Endothelial cell (in vitro differentiated cells): ENCODE measurements around the gene DACT3. TPM values are rescaled to one million over a fixed set of nuclear protein-coding genes. Genes with fewer than 3 reads are reported as not detected.
A peak's percentile ranks its signal among the peaks of the same experiment; 100 is the strongest.

ENCODE experiments used
- DNase-seq: peaks from one replicate; pipeline ENCODE4 v3.0.0; 2021; ENCODE audit warnings: low spot score
- H3K27ac Mint-ChIP-seq: one replicate; pipeline ENCODE4 v1.8.0; 2021; ENCODE audit warnings: mixed read lengths, inconsistent platforms; ENCODE audit not compliant: unreplicated experiment
- H3K27me3 Mint-ChIP-seq: one replicate; pipeline ENCODE4 v1.8.0; 2021; ENCODE audit warnings: mild to moderate bottlenecking, moderate library complexity, mixed read lengths, inconsistent platforms; ENCODE audit not compliant: unreplicated experiment
- H3K36me3 Mint-ChIP-seq: one replicate; pipeline ENCODE4 v1.8.0; 2021; ENCODE audit warnings: mild to moderate bottlenecking, low read depth, mixed read lengths, inconsistent platforms; ENCODE audit not compliant: unreplicated experiment
- H3K4me1 Mint-ChIP-seq: one replicate; pipeline ENCODE4 v1.8.0; 2021; ENCODE audit warnings: mild to moderate bottlenecking, mixed read lengths, inconsistent platforms; ENCODE audit not compliant: unreplicated experiment
- H3K4me3 Mint-ChIP-seq: one replicate; pipeline ENCODE4 v1.8.0; 2021; ENCODE audit warnings: mild to moderate bottlenecking, mixed read lengths, inconsistent platforms; ENCODE audit not compliant: unreplicated experiment
- H3K9me3 Mint-ChIP-seq: one replicate; pipeline ENCODE4 v1.8.0; 2021; ENCODE audit warnings: mixed read lengths, inconsistent platforms; ENCODE audit not compliant: unreplicated experiment
- CTCF ChIP-seq: fragments of 200-600 bp; sonication (generic); IDR thresholded peaks from one replicate; pipeline ENCODE4 v1.5.0; 2021; ENCODE audit warnings: antibody characterized with exemption; ENCODE audit not compliant: unreplicated experiment
- total RNA-seq: library from RNA; stranded (reverse); fragmentation: NEBNext Ultra II Directional; extraction: Animal tissue kit (Norgen Biotek cat#: 25700); gene quantifications from one replicate; pipeline ENCODE4 v1.2.1, GENCODE V29; 2021; ENCODE audit not compliant: unreplicated experiment

Gene DACT3
- total RNA-seq, 1 donor from 2014 or later, result 1.1 TPM

DNA sequence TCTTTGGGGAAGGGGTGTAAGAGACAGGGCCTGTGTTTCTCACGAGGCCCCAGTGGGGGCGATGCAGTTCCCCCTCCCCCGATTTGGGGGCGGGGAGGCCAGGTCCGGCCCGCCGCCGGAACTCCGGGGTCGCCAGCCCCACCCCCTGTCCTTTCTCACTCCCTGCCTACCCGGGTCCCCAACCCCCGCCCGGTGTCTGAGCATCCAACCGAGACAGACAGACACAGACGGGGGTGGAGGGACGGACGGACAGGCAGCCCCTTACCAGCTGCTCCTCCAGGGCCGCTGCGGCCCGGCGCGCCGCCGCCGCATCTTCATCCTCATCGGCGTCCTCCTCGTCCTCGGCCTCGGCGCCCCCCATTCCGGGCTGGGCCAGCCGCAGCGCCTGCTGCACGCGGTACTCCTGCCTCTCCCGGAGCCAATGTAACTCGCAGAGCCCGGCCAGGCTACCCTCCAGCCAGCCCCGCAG, 397 bp downstream of the DACT3 start:
- DNase-seq, result no peak
- Mint-ChIP-seq H3K9me3 (no peaks in the 10 kb centered on the region), H3K27me3 (peaks cover 8% of the 10 kb centered on the region), H3K36me3 (no peaks in the 10 kb centered on the region), H3K27ac (no peak overlapping the region), H3K4me3 (no peak overlapping the region), H3K4me1 (peaks cover 11% of the 10 kb centered on the region)
- no peak for TF ChIP-seq CTCF

DNA sequence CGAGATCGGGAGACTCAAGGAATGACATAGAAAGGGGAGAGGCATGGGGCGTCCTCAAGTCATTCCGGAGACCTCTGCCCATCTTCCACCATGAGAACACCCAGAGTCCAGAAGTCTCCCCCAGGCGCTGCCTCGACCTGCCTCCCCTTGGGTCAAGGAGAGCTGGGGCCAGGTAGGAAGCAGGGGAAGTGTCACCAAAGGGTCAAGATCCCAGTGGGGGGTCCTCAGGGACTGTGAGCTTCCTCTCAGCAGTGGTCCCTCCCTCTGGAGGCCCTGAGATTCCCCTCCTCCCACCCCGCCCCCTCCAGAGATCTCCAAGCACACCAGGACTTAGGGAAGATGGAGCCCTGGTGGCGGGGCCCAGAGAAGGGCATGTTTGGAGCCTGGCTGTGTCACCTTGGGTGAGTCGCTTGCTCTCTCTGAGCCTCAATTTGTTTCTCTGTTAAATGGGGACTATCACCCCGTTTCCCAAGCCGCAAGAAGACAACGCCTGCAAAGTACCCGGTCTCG, 919 bp downstream of the DACT3 start:
- Mint-ChIP-seq H3K27me3 (peaks cover 11% of the 10 kb centered on the region), H3K4me3 (peak overlapping the region; percentile 68), H3K36me3 (no peaks in the 10 kb centered on the region), H3K4me1 (peaks cover 12% of the 10 kb centered on the region), H3K27ac (peak overlapping the region; percentile 44), H3K9me3 (no peaks in the 10 kb centered on the region)
- DNase-seq, result no peak
- TF ChIP-seq CTCF, result no peak

- DNase-seq, result peak; percentile 37
- Mint-ChIP-seq H3K27me3 (peaks cover 11% of the 10 kb centered on the region), H3K27ac (peak overlapping the region; percentile 44)
Observed at GRCh38 chr19:46659151-46660007, 1.6 kb downstream of the DACT3 start.

DNA sequence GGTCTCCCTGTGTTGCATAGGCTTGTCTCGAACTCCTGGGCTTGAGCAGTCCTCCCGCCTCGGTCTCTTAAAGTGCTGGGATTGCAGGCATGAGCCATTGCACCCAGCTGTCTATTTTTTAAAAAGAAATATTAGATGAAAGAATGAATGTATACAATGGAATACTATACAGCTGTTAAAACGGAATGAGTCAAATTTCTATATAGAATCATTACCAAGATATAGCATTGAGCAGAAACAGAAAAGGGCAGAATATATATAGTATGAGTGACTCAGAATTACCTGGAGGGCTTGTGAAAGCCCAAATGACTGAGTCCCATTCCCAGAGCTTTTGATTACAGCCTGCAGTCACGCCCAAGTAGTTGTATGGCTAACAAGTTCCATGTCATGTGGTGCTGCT, 4.4 kb downstream of the DACT3 start:
- Mint-ChIP-seq H3K36me3 (no peaks in the 10 kb centered on the region), H3K4me1 (peaks cover 10% of the 10 kb centered on the region), H3K27me3 (peaks cover 12% of the 10 kb centered on the region), H3K9me3 (no peaks in the 10 kb centered on the region), H3K27ac (no peak overlapping the region), H3K4me3 (no peak overlapping the region)
- DNase-seq, result no peak
- TF ChIP-seq CTCF, result no peak

More at GRCh38 chr19:46659151-46660007, 1.6 kb downstream of the DACT3 start:
- no peak for TF ChIP-seq CTCF
- Mint-ChIP-seq H3K36me3 (no peaks in the 10 kb centered on the region), H3K9me3 (no peaks in the 10 kb centered on the region), H3K4me3 (peak overlapping the region; percentile 68), H3K4me1 (peaks cover 14% of the 10 kb centered on the region)

DNA sequence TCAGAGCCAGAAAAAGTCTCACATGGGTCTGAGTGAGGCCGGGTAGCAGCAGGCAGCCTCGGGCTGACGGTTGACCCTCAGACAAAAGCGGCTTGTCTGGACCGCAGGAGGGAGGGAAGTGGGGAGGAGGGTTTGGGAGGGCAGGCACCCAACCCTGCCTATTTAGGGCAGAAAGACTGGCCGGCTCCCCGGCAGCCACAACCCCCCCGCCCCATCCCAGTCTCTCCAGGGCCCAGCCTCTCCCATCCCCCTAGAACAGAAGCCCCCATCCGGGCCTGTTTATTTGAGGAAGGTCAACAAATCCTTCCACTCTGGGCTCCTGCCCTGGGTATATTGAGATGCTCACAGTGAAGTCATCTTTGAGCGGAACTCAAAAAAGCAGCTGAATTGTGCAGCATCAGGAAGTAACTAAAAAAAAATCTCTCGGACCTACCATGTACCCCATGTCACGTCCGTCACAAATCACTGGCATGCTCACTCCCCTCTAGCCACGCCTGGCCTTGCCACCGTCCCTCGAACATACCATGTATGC, 6.3 kb downstream of the DACT3 start:
- peaks cover 20% of the 10 kb centered on the region for H3K27me3 Mint-ChIP-seq
- H3K36me3 Mint-ChIP-seq, result peaks cover 4% of the 10 kb centered on the region
- peaks cover 5% of the 10 kb centered on the region for H3K9me3 Mint-ChIP-seq
- H3K4me3 Mint-ChIP-seq, result no peak overlapping the region
- no peak for TF ChIP-seq CTCF
- no peak for DNase-seq
- H3K4me1 Mint-ChIP-seq, result peaks cover 7% of the 10 kb centered on the region
- no peak overlapping the region for H3K27ac Mint-ChIP-seq
